HEK293 (cell line): ENCODE results near the gene TYRO3.
A peak's percentile ranks its signal among the peaks of the same experiment; 100 is the strongest.

ENCODE experiments used
- CTCF ChIA-PET: fragments of 350-600 bp; formaldehyde crosslinking; extraction: SDS; loops from one replicate; lab custom pipeline; 2021; ENCODE audit warnings: antibody characterized with exemption; lab: Yijun Ruan, JAX
- POLR2A ChIA-PET: fragments of 300-600 bp; formaldehyde crosslinking; extraction: SDS; loops from one replicate; lab custom pipeline; 2020; ENCODE audit warnings: antibody characterized with exemption, inconsistent platforms; lab: Yijun Ruan, JAX
- H3K27ac ChIP-seq: fragments of 200-500 bp; sonication (Bioruptor generic); 2 replicates; pipeline ENCODE4 v1.5.1; 2014; ENCODE audit warnings: low read depth, low read length, control low read depth, inconsistent platforms; ENCODE audit errors: extremely low read depth
- H3K36me3 ChIP-seq, 2 experiments: fragments of 200-500 bp in 1 of 2; sonication (Bioruptor generic) in 1 of 2; 1 replicate in 1 of 2; 2 replicates in 1 of 2; pipeline ENCODE4 v1.5.1; 2014 to 2017; ENCODE audit warnings: inconsistent platforms in 2 of 2, low read length in 2 of 2; ENCODE audit not compliant: control insufficient read depth in 2 of 2, insufficient read depth in 1 of 2
- H3K4me1 ChIP-seq: fragments of 200-500 bp; sonication (Bioruptor generic); 2 replicates; pipeline ENCODE4 v1.5.1; 2014; ENCODE audit warnings: mild to moderate bottlenecking, low read length, inconsistent platforms; ENCODE audit not compliant: control insufficient read depth, insufficient read depth
- H3K4me3 ChIP-seq: 2 replicates; pipeline ENCODE4 v1.5.1; 2011; ENCODE audit warnings: low read depth, mild to moderate bottlenecking, control low read depth, low read length, moderate library complexity
- H3K9me3 ChIP-seq: fragments of 200-500 bp; sonication (Bioruptor generic); 2 replicates; pipeline ENCODE4 v1.5.1; 2014; ENCODE audit warnings: low read depth, low read length, inconsistent platforms; ENCODE audit not compliant: control insufficient read depth, insufficient read depth
- GLIS2 ChIP-seq: fragments of 450-650 bp; formaldehyde crosslinking; IDR thresholded peaks from 2 replicates; pipeline ENCODE4 v1.5.1; 2016; ENCODE audit warnings: missing biosample characterization, missing genetic modification characterization
- KLF17 ChIP-seq: fragments of 450-650 bp; formaldehyde crosslinking; IDR thresholded peaks from 2 replicates; pipeline ENCODE4 v1.5.1; 2016; ENCODE audit warnings: missing biosample characterization, missing genetic modification characterization
- PRDM10 ChIP-seq: fragments of 450-650 bp; formaldehyde crosslinking; IDR thresholded peaks from 2 replicates; pipeline ENCODE4 v1.5.1; 2016; ENCODE audit warnings: missing biosample characterization, missing genetic modification characterization
- RBAK ChIP-seq: fragments of 450-650 bp; formaldehyde crosslinking; IDR thresholded peaks from 2 replicates; pipeline ENCODE4 v1.5.1; 2016; ENCODE audit warnings: missing biosample characterization, missing genetic modification characterization
- SALL2 ChIP-seq: fragments of 450-650 bp; formaldehyde crosslinking; IDR thresholded peaks from 2 replicates; pipeline ENCODE4 v1.5.0; 2017; ENCODE audit warnings: missing biosample characterization, mild to moderate bottlenecking, missing genetic modification characterization, borderline replicate concordance
- SCRT1 ChIP-seq: fragments of 450-650 bp; formaldehyde crosslinking; IDR thresholded peaks from 2 replicates; pipeline ENCODE4 v1.5.1; 2016; ENCODE audit warnings: missing biosample characterization, missing genetic modification characterization, borderline replicate concordance
- SP7 ChIP-seq: fragments of 450-650 bp; formaldehyde crosslinking; IDR thresholded peaks from 2 replicates; pipeline ENCODE4 v1.5.1; 2016; ENCODE audit warnings: missing biosample characterization, missing genetic modification characterization
- TSHZ1 ChIP-seq: fragments of 450-650 bp; formaldehyde crosslinking; IDR thresholded peaks from 2 replicates; pipeline ENCODE4 v1.5.1; 2016; ENCODE audit warnings: missing biosample characterization, missing genetic modification characterization, borderline replicate concordance
- ZBTB21 ChIP-seq: fragments of 450-650 bp; formaldehyde crosslinking; IDR thresholded peaks from 2 replicates; pipeline ENCODE4 v1.5.1; 2017; ENCODE audit warnings: missing biosample characterization, missing genetic modification characterization
- ZBTB26 ChIP-seq: fragments of 450-650 bp; formaldehyde crosslinking; optimal IDR thresholded peaks from 2 replicates; pipeline ENCODE3; 2016; ENCODE audit warnings: missing biosample characterization, mild to moderate bottlenecking, missing genetic modification characterization
- ZBTB8A ChIP-seq: fragments of 450-650 bp; formaldehyde crosslinking; IDR thresholded peaks from 2 replicates; pipeline ENCODE4 v1.5.1; 2016; ENCODE audit warnings: missing biosample characterization, missing genetic modification characterization
- ZNF138 ChIP-seq: fragments of 450-650 bp; formaldehyde crosslinking; IDR thresholded peaks from 2 replicates; pipeline ENCODE4 v1.5.1; 2016; ENCODE audit warnings: missing biosample characterization, missing genetic modification characterization, borderline replicate concordance
- ZNF169 ChIP-seq: fragments of 450-650 bp; formaldehyde crosslinking; IDR thresholded peaks from 2 replicates; pipeline ENCODE4 v1.5.1; 2016; ENCODE audit warnings: missing biosample characterization, missing genetic modification characterization
- ZNF175 ChIP-seq: fragments of 450-650 bp; formaldehyde crosslinking; IDR thresholded peaks from 2 replicates; pipeline ENCODE4 v1.5.1; 2016; ENCODE audit warnings: missing biosample characterization, missing genetic modification characterization
- ZNF362 ChIP-seq: fragments of 450-650 bp; formaldehyde crosslinking; IDR thresholded peaks from 2 replicates; pipeline ENCODE4 v1.5.1; 2016; ENCODE audit warnings: missing biosample characterization, missing genetic modification characterization
- ZNF366 ChIP-seq: fragments of 450-650 bp; formaldehyde crosslinking; conservative IDR thresholded peaks from 2 replicates; pipeline ENCODE4 v1.5.1; 2016; ENCODE audit warnings: missing biosample characterization, missing genetic modification characterization
- ZNF391 ChIP-seq: fragments of 450-650 bp; formaldehyde crosslinking; IDR thresholded peaks from 2 replicates; pipeline ENCODE4 v1.5.1; 2016; ENCODE audit warnings: low read depth, missing biosample characterization, missing genetic modification characterization, borderline replicate concordance
- ZNF394 ChIP-seq: fragments of 450-650 bp; formaldehyde crosslinking; IDR thresholded peaks from 2 replicates; pipeline ENCODE4 v1.5.1; 2016; ENCODE audit warnings: missing biosample characterization, missing genetic modification characterization, mild to moderate bottlenecking, moderate library complexity, borderline replicate concordance
- ZNF398 ChIP-seq: fragments of 450-650 bp; formaldehyde crosslinking; IDR thresholded peaks from 2 replicates; pipeline ENCODE4 v1.5.1; 2017; ENCODE audit warnings: missing biosample characterization, missing genetic modification characterization
- ZNF530 ChIP-seq: fragments of 450-650 bp; formaldehyde crosslinking; IDR thresholded peaks from 2 replicates; pipeline ENCODE4 v1.5.1; 2016; ENCODE audit warnings: low read depth, missing biosample characterization, missing genetic modification characterization
- ZNF629 ChIP-seq: fragments of 450-650 bp; formaldehyde crosslinking; IDR thresholded peaks from 2 replicates; pipeline ENCODE4 v1.5.1; 2017; ENCODE audit warnings: missing biosample characterization, missing genetic modification characterization
- ZNF76 ChIP-seq: fragments of 450-650 bp; formaldehyde crosslinking; IDR thresholded peaks from 2 replicates; pipeline ENCODE4; 2016; ENCODE audit warnings: low read depth, missing biosample characterization, missing genetic modification characterization, borderline replicate concordance
- ZNF843 ChIP-seq: fragments of 450-650 bp; formaldehyde crosslinking; IDR thresholded peaks from 2 replicates; pipeline ENCODE4 v1.5.1; 2016; ENCODE audit warnings: missing biosample characterization, missing genetic modification characterization

The TYRO3 gene

GRCh38 chr15:41564286-41564959 is 5.4 kb downstream of the TYRO3 start:
- peaks cover 3% of the 10 kb centered on the region for H3K4me1 ChIP-seq
- no peak overlapping the region for H3K4me3 ChIP-seq
- H3K27ac ChIP-seq = no peak overlapping the region
- POLR2A ChIA-PET = interaction anchor here (0.6 to 1.3 kb wide), 4 partner anchors 14 to 150 kb away, joined by 3 to 5 read pairs (median 4); partner anchors contain the start of gene RPAP1
- peaks cover 0 to 22% of the 10 kb centered on the region in 2 experiments; a peak in 1 of 3 replicates for H3K36me3 ChIP-seq
- CTCF ChIA-PET = interaction anchor here (0.6 to 1.0 kb wide), 4 partner anchors 16 to 248 kb away, joined by 3 to 7 read pairs (median 5); no protein-coding TSS in a partner anchor
- no peaks in the 10 kb centered on the region for H3K9me3 ChIP-seq
- TF ChIP-seq ZNF362 (tag by site-specific recombination) (no peak), ZBTB8A (tag by site-specific recombination) (no peak), RBAK (tag by site-specific recombination) (no peak), ZBTB26 (tag by site-specific recombination) (no peak), ZNF629 (tag by site-specific recombination) (peak; percentile 76), ZNF76 (tag by site-specific recombination) (no peak; the same call in 1 of the 2 replicates), PRDM10 (tag by site-specific recombination) (0 out of 2 replicates have a peak, but pooled peaks have one; percentile 21), GLIS2 (tag by site-specific recombination) (peak; percentile 27; the same call in 1 of the 2 replicates), ZNF394 (tag by site-specific recombination) (peak; percentile 61; the same call in 1 of the 2 replicates), ZNF175 (no peak), ZNF138 (no peak), ZNF530 (tag by site-specific recombination) (no peak), KLF17 (tag by site-specific recombination) (peak; percentile 76; the same call in 1 of the 2 replicates), ZNF843 (tag by site-specific recombination) (no peak), ZNF398 (peak; percentile 83), ZNF169 (tag by site-specific recombination) (no peak), SALL2 (tag by site-specific recombination) (no peak), ZNF366 (tag by site-specific recombination) (peak; percentile 44; the same call in 1 of the 2 replicates), SCRT1 (tag by site-specific recombination) (no peak), ZBTB21 (tag by site-specific recombination) (peak; percentile 45; the same call in 1 of the 2 replicates), ZNF391 (tag by site-specific recombination) (no peak), TSHZ1 (no peak), SP7 (tag by site-specific recombination) (0 out of 2 replicates have a peak, but pooled peaks have one; percentile 27)
